NCI-H748 (cell line): ENCODE results near the gene LRRC8D.

ENCODE experiments used
- DNase-seq: peaks from one replicate; lab custom pipeline; 2025; ENCODE audit not compliant: unreplicated experiment; lab: John Stamatoyannopoulos, UW

Gene LRRC8D

DNA sequence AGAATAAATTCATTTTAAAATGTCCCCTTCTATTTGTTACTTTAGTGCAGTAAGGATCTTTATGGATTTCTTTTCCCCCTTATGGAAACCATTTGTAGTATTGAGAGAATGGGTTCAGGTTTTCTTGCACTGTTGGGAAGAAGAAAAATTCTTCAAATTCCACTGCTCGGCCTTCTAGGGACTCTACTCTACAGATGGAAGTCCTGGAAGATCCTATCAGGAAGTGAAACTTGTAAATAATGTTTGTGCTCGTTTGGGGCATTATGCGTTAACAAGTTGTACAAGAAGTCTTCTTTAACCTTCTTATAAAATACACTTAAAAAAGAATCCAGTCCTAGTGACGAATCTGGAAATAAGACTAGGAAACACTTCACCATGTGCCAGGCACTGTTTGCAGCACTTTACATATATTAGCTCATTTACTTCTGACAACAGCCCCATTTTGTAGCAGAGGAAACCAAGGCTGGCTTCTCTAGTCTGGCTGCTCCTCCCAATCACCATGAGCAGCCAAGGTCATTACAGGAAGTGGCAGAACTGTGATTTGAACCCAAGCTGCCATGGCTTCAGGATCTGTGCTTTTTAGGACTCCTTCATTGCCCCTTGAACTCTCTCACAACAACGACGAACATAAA is 11.8 kb downstream of the LRRC8D start:
- no peak for DNase-seq

DNA sequence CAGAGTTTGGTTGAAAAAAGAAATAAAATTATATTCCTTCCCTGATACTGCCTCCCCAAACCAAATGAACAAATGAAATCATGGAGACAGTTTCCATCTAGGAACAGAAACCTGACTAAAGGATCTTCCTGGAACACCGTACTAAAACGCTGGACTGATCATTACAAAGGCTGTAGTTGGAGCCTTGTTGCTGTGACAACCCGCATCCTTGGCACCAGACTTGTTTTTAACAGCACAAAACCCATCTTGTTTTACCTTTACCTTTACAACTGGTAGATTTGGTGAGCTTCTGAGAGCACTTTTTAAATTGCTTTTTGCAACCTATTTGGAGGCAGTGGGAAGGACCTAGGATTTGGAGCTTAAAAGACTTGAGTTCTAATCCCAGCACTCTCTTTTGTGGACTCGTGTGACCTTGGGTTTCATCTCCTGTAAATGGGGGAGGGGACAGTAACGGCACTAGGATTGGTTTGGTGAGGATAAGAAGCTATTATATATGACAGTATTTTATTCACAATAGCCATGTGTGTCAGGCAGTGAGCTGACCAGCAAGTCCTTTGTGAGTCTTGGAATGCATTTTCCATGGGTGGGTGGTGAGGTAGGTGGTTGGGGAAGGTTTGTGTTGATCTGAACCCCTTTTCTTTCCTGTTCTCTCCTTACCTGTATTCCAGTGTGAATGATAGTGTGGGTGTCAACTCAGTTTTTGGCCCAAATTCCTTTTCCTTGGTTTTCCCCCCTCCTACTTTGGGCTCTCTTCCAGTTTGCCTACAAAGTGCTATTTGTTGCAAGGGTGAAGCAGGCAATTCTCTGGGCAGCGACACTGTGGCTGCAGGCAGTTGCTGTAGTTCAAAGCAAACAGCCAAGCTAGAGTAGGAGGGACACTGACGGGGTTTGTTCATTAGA is 12.6 kb downstream of the LRRC8D start:
- no peak for DNase-seq

DNA sequence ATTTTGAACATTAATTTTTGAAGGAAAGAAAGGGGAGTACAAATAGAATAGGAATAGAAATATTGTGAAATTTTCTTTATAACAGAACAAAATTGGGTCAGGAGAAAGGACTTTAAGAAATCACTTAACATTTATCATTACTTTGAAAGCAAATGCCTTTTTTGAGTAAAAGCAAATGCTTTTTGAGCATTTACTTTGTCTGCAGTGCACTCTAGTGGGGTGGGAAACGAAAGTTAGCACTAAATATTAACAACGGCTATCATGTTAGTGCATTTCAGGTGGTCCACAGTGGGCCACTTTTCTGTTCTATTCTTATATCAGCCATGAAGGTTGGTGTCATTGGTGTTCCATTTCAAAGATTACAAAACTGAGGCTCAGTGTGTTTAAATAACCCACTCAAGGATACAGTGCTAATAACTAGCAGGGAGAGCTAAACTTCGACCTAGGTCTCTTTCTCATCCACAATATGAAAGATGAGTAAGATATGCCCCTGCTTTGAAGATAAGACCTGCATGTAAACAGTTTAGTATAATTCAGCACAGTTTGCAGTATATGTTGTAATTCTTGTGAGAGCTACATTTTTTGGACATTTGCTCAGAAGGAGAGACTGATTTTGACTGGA is 13.4 kb downstream of the LRRC8D start:
- DNase-seq: no peak

DNA sequence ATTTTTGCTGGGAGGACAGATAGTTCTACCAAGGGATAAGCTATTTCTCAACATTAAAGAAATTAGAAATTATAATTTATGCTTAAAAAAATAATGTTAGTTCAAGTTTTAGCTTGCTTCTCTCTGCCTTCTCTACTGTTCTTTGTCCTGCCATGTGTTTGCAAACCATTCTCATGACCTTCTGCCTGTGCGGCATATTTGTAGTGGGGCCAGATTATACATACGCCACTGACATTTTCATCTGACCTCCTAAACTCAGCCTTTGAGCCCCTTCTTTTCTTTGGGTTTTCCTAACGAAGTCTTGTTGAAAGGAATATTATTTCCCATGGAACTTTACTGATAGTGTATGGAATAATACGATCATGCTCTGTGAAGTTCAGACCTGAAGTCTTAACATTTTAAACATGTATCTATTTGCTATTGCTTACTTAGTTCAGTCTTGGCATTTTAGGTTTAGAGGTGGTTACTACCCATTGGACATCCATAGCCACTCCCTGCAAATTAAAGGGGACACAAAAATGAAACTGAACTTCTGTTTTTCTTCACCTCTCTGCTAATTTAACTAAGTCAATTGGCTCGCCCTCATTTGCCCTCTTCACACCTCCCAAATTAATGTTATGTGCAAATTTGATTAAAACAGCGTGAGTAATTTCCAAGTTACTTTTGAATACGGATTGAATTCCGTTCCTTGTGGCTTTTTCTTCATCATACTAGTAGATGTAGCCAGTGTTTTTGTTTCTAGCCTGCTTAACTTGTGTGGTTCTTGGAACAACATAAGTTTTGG is 15.6 kb downstream of the LRRC8D start:
- DNase-seq: no peak

DNA sequence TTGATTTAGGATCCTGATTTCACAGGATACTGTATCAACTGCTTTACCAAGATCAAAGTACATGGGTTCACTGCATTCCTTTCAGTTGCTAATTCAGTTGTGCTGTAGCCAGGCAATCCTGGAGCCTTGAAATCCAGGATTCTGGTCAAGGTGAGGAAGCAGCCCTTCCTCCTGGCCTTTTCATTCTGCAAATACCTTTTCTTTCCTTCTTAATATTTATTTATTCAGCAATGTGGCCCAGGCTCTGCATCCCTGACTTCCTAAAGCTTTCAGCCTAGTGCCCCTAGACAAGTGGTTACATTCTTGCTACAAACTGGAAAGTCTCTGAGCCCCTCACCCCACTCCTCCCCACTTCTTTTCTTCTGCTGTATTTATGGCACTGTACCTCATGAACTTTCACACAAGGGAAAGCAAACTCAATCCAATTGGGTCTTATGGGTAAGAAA is 16.2 kb downstream of the LRRC8D start:
- no peak for DNase-seq

DNA sequence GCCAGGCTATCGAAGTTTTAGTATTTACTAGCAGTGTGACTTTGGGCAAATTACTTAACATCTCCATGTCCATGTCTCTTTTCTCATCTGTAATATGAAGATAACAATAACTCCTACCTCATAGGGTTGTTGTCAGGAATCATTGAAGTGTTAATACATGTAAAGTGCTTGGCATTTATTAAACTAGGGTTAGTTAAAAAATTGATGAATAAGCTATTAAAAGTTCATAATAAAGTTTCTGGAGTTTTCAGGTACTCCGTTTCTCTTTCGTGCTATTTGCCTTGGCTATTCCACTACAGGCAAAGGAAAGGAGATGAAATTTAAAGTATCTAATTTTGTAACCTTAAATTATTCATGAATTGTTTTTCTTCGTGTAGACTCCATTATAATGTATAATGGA is 16.7 kb downstream of the LRRC8D start:
- no peak for DNase-seq

DNA sequence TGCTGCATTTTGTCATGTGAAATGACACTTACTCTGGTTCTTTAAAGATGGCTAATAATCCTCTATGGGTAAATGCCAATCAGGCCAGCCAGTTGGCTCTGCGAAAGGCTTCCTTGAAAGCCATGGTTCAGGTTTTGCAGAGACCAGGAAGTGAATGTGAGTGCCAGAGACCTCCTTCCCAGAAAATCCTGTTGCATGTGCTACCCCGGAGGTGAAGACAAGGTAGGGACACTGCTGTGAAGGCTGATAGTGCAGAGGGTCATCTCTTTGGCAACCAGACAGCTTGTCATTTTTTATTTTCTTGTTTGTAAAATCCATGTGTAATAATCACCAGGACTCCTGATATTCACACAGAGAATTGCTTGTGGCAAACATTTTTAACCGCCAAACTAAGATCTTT is 18.7 kb downstream of the LRRC8D start:
- DNase-seq: no peak

DNA sequence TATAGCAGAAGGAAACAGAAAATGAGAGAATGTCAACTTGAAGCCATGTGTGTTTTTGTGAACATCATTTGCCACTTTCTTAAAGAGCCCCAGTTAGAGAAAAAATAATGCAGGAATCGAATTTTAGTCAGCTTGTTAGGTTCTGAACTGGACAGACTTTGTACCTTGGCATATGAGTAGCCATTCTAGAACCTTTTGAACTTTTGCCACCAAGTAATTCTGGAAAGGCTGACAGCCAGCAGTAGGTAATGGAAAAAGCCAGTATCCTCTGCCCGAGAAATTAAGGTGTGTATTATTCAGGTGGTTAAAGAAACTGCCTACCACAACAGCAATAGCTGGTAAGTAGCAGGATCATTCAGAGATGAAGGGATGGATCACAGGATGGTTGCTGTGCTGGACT is 20.7 kb downstream of the LRRC8D start:
- no peak for DNase-seq

DNA sequence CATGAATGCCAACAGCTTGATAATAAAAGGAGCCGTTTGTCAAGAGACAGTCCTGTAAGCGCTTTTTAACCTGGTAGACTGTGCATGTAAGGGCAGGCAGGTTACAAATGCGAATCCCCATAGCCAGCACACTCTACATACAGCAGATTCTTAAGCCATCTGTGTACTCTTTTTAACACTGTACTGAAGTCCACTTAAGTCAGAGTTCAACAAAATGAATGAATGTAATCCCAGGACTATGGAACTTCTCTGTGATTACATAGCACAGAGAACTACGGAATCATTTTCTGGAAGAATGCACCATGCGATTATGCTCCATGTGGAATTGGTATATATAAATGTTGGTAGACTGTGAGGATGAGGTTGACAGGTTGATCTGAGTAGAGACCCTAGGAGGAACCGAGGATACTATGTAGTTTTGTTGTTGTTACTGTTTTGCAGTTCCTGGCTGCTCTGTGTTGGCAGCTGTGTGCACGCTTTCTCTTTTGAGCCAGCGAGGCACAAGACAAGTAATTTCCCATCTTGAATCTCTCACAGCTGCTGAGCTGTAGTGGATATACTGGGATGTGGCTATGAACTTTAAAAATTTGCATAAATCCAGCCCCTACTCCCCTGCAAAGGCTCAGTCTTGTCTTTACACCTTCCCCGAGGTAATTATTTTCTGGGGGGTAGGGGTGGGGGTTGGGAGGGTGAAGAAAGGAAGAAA is 21.9 kb downstream of the LRRC8D start:
- no peak for DNase-seq

DNA sequence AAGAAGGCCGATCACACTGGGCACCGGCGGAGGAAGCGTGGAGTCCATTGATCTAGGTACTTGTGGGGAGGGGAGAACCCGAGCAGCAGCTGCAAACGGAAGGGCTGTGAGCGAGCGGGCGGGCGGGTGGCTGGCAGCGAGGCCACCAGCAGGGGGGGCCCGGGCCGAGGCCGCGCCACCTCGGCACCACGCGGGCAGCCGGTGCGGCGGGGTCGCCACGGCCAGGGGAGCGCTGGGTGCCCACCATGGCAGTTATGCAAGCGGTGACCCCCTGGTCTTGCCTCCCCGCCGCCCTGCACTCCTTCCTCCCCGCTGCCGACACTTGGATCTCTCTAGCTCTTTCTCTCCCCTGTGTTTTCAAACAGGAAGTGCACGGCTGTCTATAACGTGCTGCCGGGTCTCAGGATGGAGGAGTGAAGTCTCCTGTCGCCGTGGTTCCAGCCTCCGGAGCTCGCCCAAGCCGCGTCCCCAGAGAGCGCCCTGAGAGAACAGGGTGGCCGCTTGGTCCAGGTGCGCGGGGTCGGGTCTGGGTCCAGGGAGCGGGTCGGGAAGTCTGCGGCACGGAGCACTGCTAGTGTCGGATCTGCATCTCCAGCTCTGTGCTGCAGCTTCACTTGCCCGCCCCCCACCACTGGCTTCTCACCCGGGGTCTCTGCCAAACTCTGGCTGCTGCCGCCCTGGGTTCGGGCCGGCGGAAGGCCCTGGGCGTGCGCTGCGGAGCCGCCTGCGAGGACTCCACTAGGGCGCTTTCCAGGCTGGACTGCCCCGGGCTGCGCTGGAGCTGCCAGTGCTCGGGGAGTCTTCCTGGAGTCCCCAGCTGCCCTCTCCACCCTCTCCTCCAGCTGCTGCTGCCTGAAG is 22.7 kb downstream of the LRRC8D start:
- peak; percentile 66 for DNase-seq

DNA sequence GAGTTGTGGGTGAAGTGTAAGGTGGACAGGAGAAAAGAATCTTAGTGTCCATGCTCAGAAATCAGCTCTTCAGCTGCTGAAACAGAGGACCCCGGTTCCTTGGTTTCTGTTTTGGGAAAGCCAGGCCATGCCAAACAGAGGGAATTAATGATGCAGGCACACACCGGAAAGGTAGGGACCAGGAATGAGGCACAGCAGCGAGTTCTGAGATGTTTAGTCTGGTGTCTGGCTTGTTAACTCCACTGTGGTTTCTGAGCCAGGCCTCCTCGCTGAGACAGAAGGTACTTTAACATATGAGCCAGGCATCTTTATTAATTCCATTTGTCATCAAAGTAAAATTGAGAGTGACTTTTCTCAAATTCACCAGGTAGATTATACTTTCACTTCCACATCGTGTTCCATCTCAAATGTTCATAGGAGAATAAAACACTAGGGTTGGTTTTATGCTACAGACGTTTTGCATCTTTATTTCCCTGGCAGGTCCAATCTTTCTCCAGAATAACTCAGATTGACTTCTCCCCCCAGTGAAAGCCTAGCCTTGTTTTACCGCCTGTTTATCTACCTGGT is 23.5 kb downstream of the LRRC8D start:
- DNase-seq: no peak

DNA sequence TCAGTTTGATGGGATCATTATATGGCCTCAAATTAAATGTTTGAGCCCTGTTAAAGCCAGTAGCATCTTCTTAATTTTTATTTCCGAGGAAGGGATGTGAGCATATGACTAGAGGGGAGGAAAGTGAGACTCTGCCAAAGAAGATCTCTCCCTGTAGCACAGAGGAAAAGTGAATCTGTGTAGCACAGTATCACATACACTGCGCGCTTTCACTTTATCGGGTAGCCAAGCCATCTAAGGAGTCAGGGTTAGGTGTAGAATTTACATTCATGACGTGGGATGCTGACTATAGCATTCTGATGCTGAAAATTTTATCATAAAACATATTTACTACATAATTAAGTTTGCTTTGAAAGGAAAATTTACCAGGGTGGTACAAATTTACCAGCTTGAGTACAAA is 24.0 kb downstream of the LRRC8D start:
- no peak for DNase-seq

DNA sequence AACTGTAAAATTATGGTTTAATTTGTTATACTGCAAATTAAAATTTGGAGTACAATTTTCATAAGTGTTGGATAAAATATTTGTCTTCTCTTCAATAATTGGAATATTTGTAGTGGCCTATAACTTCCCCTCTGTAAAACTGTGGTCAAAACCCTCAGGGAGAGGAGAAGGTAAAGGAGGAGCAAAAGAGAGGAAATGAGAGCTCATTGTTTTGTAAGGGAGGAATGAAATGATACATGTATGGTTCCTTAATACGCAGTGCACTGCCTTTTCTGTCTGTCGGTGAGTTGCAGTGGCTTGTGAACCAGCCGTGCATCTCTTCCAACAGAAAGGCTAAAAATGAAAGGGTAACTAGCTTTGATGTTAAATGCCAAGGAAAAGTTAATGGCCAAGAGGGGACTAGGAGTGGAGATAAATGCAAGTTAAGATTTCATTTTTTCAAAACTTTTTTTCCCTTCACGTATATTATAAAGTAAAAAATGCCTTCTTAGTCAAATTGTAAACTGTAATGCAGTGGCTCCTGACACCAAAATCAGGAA is 26.4 kb downstream of the LRRC8D start:
- no peak for DNase-seq

DNA sequence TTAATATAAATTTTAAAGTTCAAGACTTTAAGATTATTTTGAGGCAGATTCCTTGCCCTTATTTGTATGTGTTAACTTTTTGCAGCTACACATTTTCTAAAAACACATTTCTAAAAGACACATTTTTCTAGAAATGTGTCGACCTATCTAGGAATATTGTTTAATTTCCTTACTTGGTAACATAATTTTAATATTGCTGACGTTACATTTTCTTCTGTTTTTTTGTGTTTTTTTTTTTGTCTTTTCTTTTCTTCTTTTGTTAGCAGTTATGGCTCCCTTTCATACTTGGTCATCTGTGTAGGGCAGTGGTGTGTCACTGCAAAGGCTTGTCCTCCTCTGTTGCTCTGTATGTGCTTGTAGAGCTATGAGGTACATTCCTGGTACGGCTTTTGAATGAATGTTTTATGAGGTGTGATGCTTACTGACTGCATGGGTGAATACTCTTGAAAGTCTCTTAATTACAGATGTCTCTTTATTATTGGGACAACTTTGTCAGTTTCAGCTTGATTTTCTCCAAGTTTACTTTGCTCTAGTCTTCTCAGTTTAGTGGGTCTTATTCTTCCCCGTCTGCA is 30.1 kb downstream of the LRRC8D start:
- no peak for DNase-seq

DNA sequence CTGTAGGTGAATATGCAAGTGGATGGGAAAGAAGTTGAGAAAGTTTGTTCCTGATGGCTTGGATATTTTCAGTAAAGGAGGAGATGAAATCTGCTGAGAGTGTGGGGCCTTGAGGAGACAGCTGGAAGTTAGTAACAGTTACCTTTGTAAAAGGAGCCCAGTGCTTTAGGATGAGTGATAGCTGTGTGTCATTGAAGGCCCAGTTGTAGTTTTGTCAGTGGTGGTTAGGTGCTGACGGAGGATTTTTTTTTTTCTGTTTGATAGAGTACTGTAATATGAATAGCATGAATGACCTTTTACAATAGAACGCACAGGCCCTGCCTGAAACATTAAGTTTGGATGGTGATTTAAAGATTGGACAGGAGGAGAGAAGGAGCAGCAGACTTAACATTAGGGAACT is 33.3 kb downstream of the LRRC8D start:
- no peak for DNase-seq

DNA sequence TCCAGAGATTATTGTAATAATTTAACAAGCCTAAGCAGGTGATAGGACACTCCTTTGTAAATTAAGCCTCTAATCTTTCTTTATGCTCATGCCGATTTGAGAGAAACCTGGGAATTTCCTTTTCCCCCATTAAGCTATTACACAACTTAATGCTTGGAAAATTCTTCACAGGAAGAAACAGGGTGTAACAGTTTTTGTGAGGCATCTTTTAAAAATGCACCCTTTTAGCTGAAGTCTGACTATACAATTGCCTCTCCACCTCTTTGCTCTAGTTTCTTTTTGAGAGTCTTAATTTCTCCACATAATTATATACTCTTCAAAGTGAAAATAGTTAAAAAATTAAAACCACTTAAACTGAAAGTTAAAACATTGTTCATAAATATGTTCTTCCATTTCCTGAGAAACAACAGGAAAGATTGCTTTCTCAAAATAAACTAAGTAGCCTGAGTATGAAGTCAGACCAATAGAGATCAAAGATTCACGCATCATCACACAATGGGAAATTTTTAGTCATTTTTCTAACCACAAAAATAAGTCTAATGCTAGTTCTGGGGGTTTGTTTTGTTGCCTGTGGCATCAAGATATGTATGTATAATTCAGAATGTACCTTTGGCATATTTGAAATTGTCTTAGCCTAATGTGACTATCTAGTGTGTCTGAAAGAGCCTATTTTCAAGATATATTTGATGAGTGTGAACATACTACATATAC is 34.7 kb downstream of the LRRC8D start:
- no peak for DNase-seq

DNA sequence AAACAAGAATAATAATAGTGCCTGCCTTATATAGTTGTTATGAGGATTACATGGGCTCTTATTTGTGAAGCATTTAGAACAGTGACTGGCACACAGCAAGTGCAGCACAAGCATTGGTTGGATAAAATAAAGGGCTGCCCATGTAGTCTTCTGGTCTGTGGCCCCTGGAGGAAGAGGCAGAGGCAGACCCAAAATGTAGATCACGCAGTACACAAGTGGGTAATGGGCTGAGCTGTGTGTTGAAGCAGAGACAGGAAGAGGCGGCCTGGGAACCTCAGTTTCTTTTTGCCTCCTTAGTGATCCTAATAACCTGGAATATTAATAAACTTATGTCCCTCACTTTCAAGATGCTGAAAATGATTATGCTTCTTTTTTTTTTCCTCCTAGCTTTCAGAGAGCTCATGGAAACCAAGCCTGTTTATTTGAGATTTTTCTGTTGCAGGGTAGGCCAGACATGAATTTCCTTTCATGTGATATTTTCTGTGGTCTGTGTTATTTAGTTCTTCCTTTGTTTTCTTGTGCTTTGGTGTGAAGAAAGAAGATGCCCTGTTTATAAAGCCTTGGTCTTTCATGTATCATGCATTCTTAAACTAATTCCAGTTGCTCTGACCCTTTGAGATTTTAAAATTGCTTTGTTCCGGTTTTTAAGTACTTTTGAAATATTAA is 42.5 kb downstream of the LRRC8D start:
- DNase-seq: no peak
